ENCODE results near the gene ADCY2.

DNA sequence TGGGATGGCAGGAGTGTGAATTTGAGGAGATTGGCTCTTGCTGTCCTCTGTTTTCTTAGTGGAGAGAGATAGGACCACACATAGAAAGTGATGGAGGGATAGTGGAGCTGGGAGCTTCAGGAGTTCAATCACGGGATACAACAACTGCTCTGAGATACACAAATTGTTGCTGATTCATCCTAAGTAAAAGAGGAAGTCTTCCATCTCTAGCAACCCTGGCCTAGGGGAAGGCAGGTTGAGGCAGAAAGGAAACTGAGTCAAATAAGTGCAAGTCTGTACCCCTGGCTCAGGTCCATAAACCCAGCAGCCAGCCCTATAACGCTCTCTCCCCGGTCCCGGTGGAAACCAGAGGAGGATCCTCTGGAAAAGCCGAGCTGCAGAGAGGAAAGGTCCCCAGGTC is 97.7 kb downstream of the ADCY2 start:
- TF ChIP-seq, protein P1, sequence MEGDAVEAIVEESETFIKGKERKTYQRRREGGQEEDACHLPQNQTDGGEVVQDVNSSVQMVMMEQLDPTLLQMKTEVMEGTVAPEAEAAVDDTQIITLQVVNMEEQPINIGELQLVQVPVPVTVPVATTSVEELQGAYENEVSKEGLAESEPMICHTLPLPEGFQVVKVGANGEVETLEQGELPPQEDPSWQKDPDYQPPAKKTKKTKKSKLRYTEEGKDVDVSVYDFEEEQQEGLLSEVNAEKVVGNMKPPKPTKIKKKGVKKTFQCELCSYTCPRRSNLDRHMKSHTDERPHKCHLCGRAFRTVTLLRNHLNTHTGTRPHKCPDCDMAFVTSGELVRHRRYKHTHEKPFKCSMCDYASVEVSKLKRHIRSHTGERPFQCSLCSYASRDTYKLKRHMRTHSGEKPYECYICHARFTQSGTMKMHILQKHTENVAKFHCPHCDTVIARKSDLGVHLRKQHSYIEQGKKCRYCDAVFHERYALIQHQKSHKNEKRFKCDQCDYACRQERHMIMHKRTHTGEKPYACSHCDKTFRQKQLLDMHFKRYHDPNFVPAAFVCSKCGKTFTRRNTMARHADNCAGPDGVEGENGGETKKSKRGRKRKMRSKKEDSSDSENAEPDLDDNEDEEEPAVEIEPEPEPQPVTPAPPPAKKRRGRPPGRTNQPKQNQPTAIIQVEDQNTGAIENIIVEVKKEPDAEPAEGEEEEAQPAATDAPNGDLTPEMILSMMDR (IDR thresholded peaks at IDR 0.05) = no peak
- no peak for TF ChIP-seq POLR2A (IDR thresholded peaks at IDR 0.05)
